B cell (primary cell): ENCODE results near the gene SAMSN1. TPM values are rescaled to one million over a fixed set of nuclear protein-coding genes. Genes with fewer than 3 reads are reported as not detected.

Source experiments
- ATAC-seq: fragments of 200-7000 bp; cut with Tn5 transposase; one replicate; pipeline ENCODE4 v1.10.0; 2021; ENCODE audit warnings: low read depth, mild to moderate bottlenecking, moderate number of reproducible peaks, moderate library complexity
- CTCF ChIA-PET: fragments of 350-600 bp; sonication (Branson Sonifier 250); formaldehyde crosslinking; loops from one replicate; lab custom pipeline; 2021; ENCODE audit warnings: antibody characterized with exemption, inconsistent platforms; lab: Charles Lee
- POLR2A ChIA-PET: fragments of 350-600 bp; sonication (Branson Sonifier 250); formaldehyde crosslinking; loops from one replicate; lab custom pipeline; 2021; ENCODE audit warnings: antibody characterized with exemption; lab: Charles Lee
- DNase-seq: peaks from one replicate; pipeline ENCODE4 v3.0.0; 2013
- H2AFZ ChIP-seq: 2 replicates; pipeline ENCODE4 v1.6.1; 2012; ENCODE audit warnings: mild to moderate bottlenecking, low read depth, low read length; ENCODE audit not compliant: insufficient read depth, poor library complexity, severe bottlenecking
- H3K27ac ChIP-seq, 2 donors: 1 replicate in 1 of 2; 2 replicates in 1 of 2; pipeline ENCODE4 v1.5.1; 2012 to 2013; ENCODE audit warnings: low read length in 2 of 2, mild to moderate bottlenecking in 2 of 2, moderate library complexity in 1 of 2
- H3K27me3 ChIP-seq, 4 experiments: fragments of 200-600 bp in 1 of 4; sonication (generic) in 1 of 4; replicated peaks in 1 of 4; 1 replicate in 2 of 4; 2 replicates in 2 of 4; pipeline versions ENCODE4 v1.6.1 to v1.7.0; 2013 to 2016; ENCODE audit warnings: low read length in 3 of 4, mild to moderate bottlenecking in 2 of 4, mixed read lengths in 1 of 4, moderate library complexity in 1 of 4; ENCODE audit not compliant: insufficient read depth in 4 of 4, control insufficient read depth in 3 of 4; ENCODE audit errors: control extremely low read depth in 1 of 4
- H3K36me3 ChIP-seq, 2 experiments: replicated peaks in 1 of 2; 1 replicate in 1 of 2; 2 replicates in 1 of 2; pipeline versions ENCODE4 v1.6.1 to v1.7.1; 2013; ENCODE audit warnings: low read length in 1 of 2; ENCODE audit not compliant: insufficient read depth in 2 of 2, control insufficient read depth in 1 of 2; ENCODE audit errors: control extremely low read depth in 1 of 2, extremely low read depth in 1 of 2
- H3K4me1 ChIP-seq, 2 donors: fragments of 200-600 bp in 1 of 2; sonication (generic) in 1 of 2; 1 replicate in 1 of 2; 2 replicates in 1 of 2; pipeline versions ENCODE4 v1.5.1 to v1.6.1; 2013 to 2017; ENCODE audit warnings: low read length in 2 of 2; ENCODE audit not compliant: control insufficient read depth in 2 of 2, insufficient read depth in 2 of 2
- H3K4me2 ChIP-seq: replicated peaks from 2 replicates; pipeline ENCODE3; 2012; ENCODE audit warnings: mild to moderate bottlenecking, low read depth, low read length; ENCODE audit not compliant: poor library complexity, severe bottlenecking
- H3K4me3 ChIP-seq, 5 experiments: fragments of 200-600 bp in 1 of 5; sonication (generic) in 1 of 5; 1 replicate in 3 of 5; 2 replicates in 2 of 5; pipeline versions ENCODE4 v1.5.1 to v1.7.0; 2011 to 2016; ENCODE audit warnings: low read length in 4 of 5, mild to moderate bottlenecking in 4 of 5, low read depth in 2 of 5, control low read depth in 1 of 5, moderate library complexity in 1 of 5; ENCODE audit not compliant: insufficient read depth in 1 of 5; ENCODE audit errors: control extremely low read depth in 1 of 5, extremely low read depth in 1 of 5
- H3K79me2 ChIP-seq: fragments of 200-600 bp; sonication (generic); one replicate; pipeline ENCODE4 v1.6.0; 2016; ENCODE audit warnings: low read length; ENCODE audit not compliant: control insufficient read depth, insufficient read depth
- H3K9ac ChIP-seq: fragments of 200-600 bp; sonication (generic); 2 replicates; pipeline ENCODE4 v1.6.1; 2017; ENCODE audit warnings: mild to moderate bottlenecking, low read length, moderate library complexity
- H3K9me3 ChIP-seq, 3 donors: one replicate each; pipeline versions ENCODE4 v1.6.1 to v1.7.1; 2013; ENCODE audit warnings: low read length in 2 of 3; ENCODE audit not compliant: control insufficient read depth in 2 of 3, insufficient read depth in 1 of 3; ENCODE audit errors: control extremely low read depth in 1 of 3
- H4K20me1 ChIP-seq: 2 replicates; pipeline ENCODE4 v1.6.0; 2012; ENCODE audit warnings: mild to moderate bottlenecking, low read length; ENCODE audit not compliant: insufficient read depth, control insufficient read depth, poor library complexity, severe bottlenecking
- H3K27ac Mint-ChIP-seq: one replicate; pipeline ENCODE4 v1.8.0; 2021; ENCODE audit warnings: mixed read lengths
- H3K27me3 Mint-ChIP-seq: one replicate; pipeline ENCODE4 v1.8.0; 2021; ENCODE audit warnings: mixed read lengths
- H3K4me1 Mint-ChIP-seq: one replicate; pipeline ENCODE4 v1.8.0; 2021; ENCODE audit warnings: mixed read lengths
- H3K4me3 Mint-ChIP-seq: one replicate; pipeline ENCODE4 v1.8.0; 2021; ENCODE audit warnings: mixed read lengths
- H3K9me3 Mint-ChIP-seq: one replicate; pipeline ENCODE4 v1.8.0; 2022; ENCODE audit warnings: mixed read lengths; ENCODE audit not compliant: insufficient read depth
- CTCF ChIP-seq: fragments of 200-600 bp; IDR thresholded peaks from one replicate; pipeline ENCODE4 v1.8.0; 2022; ENCODE audit warnings: antibody characterized with exemption, mild to moderate bottlenecking
- EZH2 ChIP-seq: IDR thresholded peaks from 2 replicates; pipeline ENCODE4 v1.6.1; 2012; ENCODE audit warnings: borderline replicate concordance, low read depth, mild to moderate bottlenecking, moderate library complexity, low read length; ENCODE audit not compliant: insufficient read depth, poor library complexity, severe bottlenecking
- WGBS: methylation state at CpG from one replicate; pipeline ENCODE4 v1.1.5; 2013; ENCODE audit warnings: missing lambda C conversion rate; ENCODE audit not compliant: insufficient coverage; 5-methylcytosine and 5-hydroxymethylcytosine counted together
- intact Hi-C: fragments of 100-400 bp; cut with micrococcal nuclease; formaldehyde crosslinking; loops from one replicate; pipeline ENCODE4 v1.10.0; 2022
- polyA plus RNA-seq: library from polyadenylated mRNA; depleted of rRNA; stranded (reverse); fragments of >200 nt; gene quantifications from 2 replicates; pipeline ENCODE4 v1.2.3, GENCODE V29; 2012
- total RNA-seq, 2 donors: library from RNA; stranded (reverse); fragments of 120-200 nt in 1 of 2; gene quantifications; 1 replicate in 1 of 2; 2 replicates in 1 of 2; pipeline versions ENCODE4 v1.2.3 to v1.2.4, GENCODE V29; 2013 to 2022

The SAMSN1 gene
- total and polyA plus RNA-seq, 2 donors (not counting 1 experiment from before 2014, with no cell fraction given) = 8.7 to 53.1 TPM

GRCh38 chr21:14491269-14491681, 54.8 kb downstream of the SAMSN1 start:
- no peak for DNase-seq
- ChIA-PET POLR2A (no interaction called here), CTCF (no interaction called here)
- WGBS = no CpG with 5 or more reads among the region's 1 CpG
- Histone ChIP-seq H3K27me3 (no peaks in the 10 kb centered on the region), H3K9me3 (peaks cover 0 to 2% (median 0%) of the 10 kb centered on the region in 3 donors), H3K9ac (no peak overlapping the region), H3K4me1 (no peaks in the 10 kb centered on the region), H3K4me2 (no peak overlapping the region), H3K27ac (no peak overlapping the region), H4K20me1 (no peaks in the 10 kb centered on the region), H3K4me3 (no peak overlapping the region), H3K36me3 (peaks cover 0 to 16% of the 10 kb centered on the region in 2 experiments), H3K79me2 (no peaks in the 10 kb centered on the region), H2AFZ (no peak overlapping the region)
- no peaks in the 10 kb centered on the region for H3K27me3 Mint-ChIP-seq
- ATAC-seq = no peak
- H3K9me3 Mint-ChIP-seq = peaks cover 2% of the 10 kb centered on the region
- TF ChIP-seq EZH2 = no peak
- no peak for TF ChIP-seq CTCF
- H3K27ac Mint-ChIP-seq = no peak overlapping the region
- intact Hi-C loops = no loop called here
- H3K4me1 Mint-ChIP-seq = peaks cover 6% of the 10 kb centered on the region
- no peak overlapping the region for H3K4me3 Mint-ChIP-seq

- Histone ChIP-seq H3K9me3 (no peaks in the 10 kb centered on the region), H3K4me2 (no peak overlapping the region), H3K36me3 (peaks cover 0 to 4% of the 10 kb centered on the region in 2 experiments), H3K79me2 (no peaks in the 10 kb centered on the region), H2AFZ (no peak overlapping the region), H3K27ac (no peak overlapping the region), H3K27me3 (no peaks in the 10 kb centered on the region), H3K9ac (no peak overlapping the region), H3K4me3 (no peak overlapping the region), H3K4me1 (no peaks in the 10 kb centered on the region), H4K20me1 (no peaks in the 10 kb centered on the region)
- intact Hi-C loops = loop anchor here (5.0 kb wide), 1 partner anchor 34 kb away; no protein-coding TSS in a partner anchor
- WGBS = no CpG with 5 or more reads among the region's 5 CpGs
- H3K4me1 Mint-ChIP-seq = peaks cover 6% of the 10 kb centered on the region
- no peaks in the 10 kb centered on the region for H3K9me3 Mint-ChIP-seq
- DNase-seq (no peak), ATAC-seq (no peak)
- TF ChIP-seq CTCF = no peak
- no peak for TF ChIP-seq EZH2
- no peak overlapping the region for H3K4me3 Mint-ChIP-seq
- H3K27me3 Mint-ChIP-seq = no peaks in the 10 kb centered on the region
- H3K27ac Mint-ChIP-seq = no peak overlapping the region
- CTCF ChIA-PET = no interaction called here
- POLR2A ChIA-PET = no interaction called here
Measured at GRCh38 chr21:14488672-14489204, 57.4 kb downstream of the SAMSN1 start.
